Neural cell (in vitro differentiated cells): ENCODE results near the gene COQ4. TPM values are rescaled to one million over a fixed set of nuclear protein-coding genes. Genes with fewer than 3 reads are reported as not detected.

Experiments
- H2AFZ ChIP-seq: fragments of 200-600, 300-800 bp; sonication (generic), shearing (Covaris generic); 2 replicates; pipeline ENCODE4 v1.6.0; 2014; ENCODE audit warnings: low read depth, mild to moderate bottlenecking, antibody characterized with exemption, low read length, moderate library complexity
- H3F3A ChIP-seq: fragments of 200-600 bp; shearing (Covaris generic); 2 replicates; pipeline ENCODE4 v1.6.1; 2016; ENCODE audit warnings: mild to moderate bottlenecking, moderate library complexity, mixed read lengths, antibody characterized with exemption, low read length; ENCODE audit not compliant: insufficient read depth, poor library complexity, severe bottlenecking
- H3K27ac ChIP-seq: fragments of 200-600, 300-800 bp; sonication (generic), shearing (Covaris generic); 2 replicates; pipeline ENCODE4 v1.5.1; 2014; ENCODE audit warnings: mild to moderate bottlenecking, low read length, moderate library complexity
- H3K27me3 ChIP-seq: fragments of 300-800, 200-600 bp; sonication (generic), shearing (Covaris generic); 2 replicates; pipeline ENCODE4 v1.6.0; 2014; ENCODE audit warnings: mild to moderate bottlenecking, low read depth, low read length, moderate library complexity; ENCODE audit not compliant: insufficient read depth
- H3K36me3 ChIP-seq: fragments of 300-800, 200-600 bp; sonication (generic), shearing (Covaris generic); 2 replicates; pipeline ENCODE4 v1.5.1; 2014; ENCODE audit warnings: mild to moderate bottlenecking, antibody characterized with exemption, low read length, moderate library complexity; ENCODE audit not compliant: insufficient read depth
- H3K4me2 ChIP-seq: fragments of 300-800, 200-600 bp; sonication (generic), shearing (Covaris generic); 2 replicates; pipeline ENCODE4 v1.6.0; 2014; ENCODE audit warnings: mild to moderate bottlenecking, low read length
- H3K4me3 ChIP-seq: fragments of 300-800, 200-600 bp; sonication (generic), shearing (Covaris generic); 2 replicates; pipeline ENCODE4 v1.5.1; 2014; ENCODE audit warnings: mild to moderate bottlenecking, low read length, moderate library complexity
- H3K79me2 ChIP-seq: fragments of 200-600 bp; shearing (Covaris generic); replicated peaks from 2 replicates; pipeline ENCODE4 v1.6.0; 2014; ENCODE audit warnings: mild to moderate bottlenecking, low read length, moderate library complexity; ENCODE audit not compliant: insufficient read depth
- H3K9ac ChIP-seq: fragments of 300-800, 200-600 bp; sonication (generic), shearing (Covaris generic); 2 replicates; pipeline ENCODE4 v1.6.1; 2016; ENCODE audit warnings: mild to moderate bottlenecking, low read length, mixed read lengths
- H3K9me2 ChIP-seq: fragments of 200-600 bp; shearing (Covaris generic); 2 replicates; pipeline ENCODE4 v1.6.1; 2016; ENCODE audit warnings: mild to moderate bottlenecking, low read length, mixed read lengths; ENCODE audit not compliant: insufficient read depth
- H3K9me3 ChIP-seq: fragments of 200-600, 300-800 bp; sonication (generic), shearing (Covaris generic); 2 replicates; pipeline ENCODE4 v1.6.1; 2016; ENCODE audit warnings: mild to moderate bottlenecking, mixed run types, low read length, moderate library complexity, mixed read lengths
- H4K20me1 ChIP-seq: fragments of 200-600 bp; shearing (Covaris generic); 2 replicates; pipeline ENCODE4 v1.6.1; 2016; ENCODE audit warnings: mild to moderate bottlenecking, mixed run types; ENCODE audit not compliant: insufficient read depth
- CTCF ChIP-seq: fragments of 450-650 bp; IDR thresholded peaks from 2 replicates; pipeline ENCODE4 v1.5.1; 2014; ENCODE audit warnings: antibody characterized with exemption, mild to moderate bottlenecking, moderate library complexity; ENCODE audit not compliant: poor library complexity, severe bottlenecking
- EP300 ChIP-seq: fragments of 450-650 bp; conservative IDR thresholded peaks from 2 replicates; pipeline ENCODE4 v1.6.1; 2014; ENCODE audit warnings: antibody characterized with exemption, mild to moderate bottlenecking, moderate library complexity; ENCODE audit not compliant: poor library complexity, severe bottlenecking
- EZH2 ChIP-seq: fragments of 200-600, 300-800 bp; shearing (Covaris generic), sonication (generic); IDR thresholded peaks from 2 replicates; pipeline ENCODE4 v1.6.1; 2014; ENCODE audit warnings: antibody characterized with exemption, low read length, borderline replicate concordance, mild to moderate bottlenecking; ENCODE audit not compliant: insufficient read depth, poor library complexity, severe bottlenecking
- MXI1 ChIP-seq: fragments of 450-650 bp; conservative IDR thresholded peaks from 2 replicates; pipeline ENCODE4 v1.6.1; 2014; ENCODE audit warnings: antibody characterized with exemption, mild to moderate bottlenecking; ENCODE audit not compliant: poor library complexity, severe bottlenecking
- POLR2AphosphoS5 ChIP-seq: IDR thresholded peaks from 2 replicates; pipeline ENCODE4 v1.6.1; 2012
- RAD21 ChIP-seq: fragments of 450-650 bp; conservative IDR thresholded peaks from 2 replicates; pipeline ENCODE4 v1.6.1; 2014; ENCODE audit warnings: antibody characterized with exemption, mild to moderate bottlenecking, moderate library complexity
- REST ChIP-seq: IDR thresholded peaks from 2 replicates; pipeline ENCODE4 v1.6.1; 2012; ENCODE audit warnings: borderline replicate concordance
- SMC3 ChIP-seq: fragments of 450-650 bp; conservative IDR thresholded peaks from 2 replicates; pipeline ENCODE4 v1.6.1; 2014; ENCODE audit warnings: antibody characterized with exemption, mild to moderate bottlenecking, moderate library complexity; ENCODE audit not compliant: poor library complexity
- TAF1 ChIP-seq: IDR thresholded peaks from 2 replicates; pipeline ENCODE4 v1.6.1; 2012; ENCODE audit warnings: low read depth
- polyA plus RNA-seq: library from polyadenylated mRNA; depleted of rRNA; stranded (reverse); fragments of >200 nt; gene quantifications from 2 replicates; pipeline ENCODE4 v1.2.3, GENCODE V29; 2014

The COQ4 gene
- polyA plus RNA-seq, 1 donor from 2014 or later = 108 TPM

- Histone ChIP-seq H3K4me2 (no peak overlapping the region), H4K20me1 (no peaks in the 10 kb centered on the region), H3K79me2 (no peaks in the 10 kb centered on the region), H3K27ac (no peak overlapping the region), H3K9me2 (no peaks in the 10 kb centered on the region), H3K9me3 (no peaks in the 10 kb centered on the region), H3K27me3 (no peaks in the 10 kb centered on the region), H3K9ac (no peak overlapping the region), H3K36me3 (no peaks in the 10 kb centered on the region), H2AFZ (no peak overlapping the region), H3K4me3 (no peak overlapping the region), H3F3A (no peaks in the 10 kb centered on the region)
- TF ChIP-seq MXI1 = no peak
- no peak for TF ChIP-seq EP300
- no peak for TF ChIP-seq RAD21
- no peak for TF ChIP-seq POLR2AphosphoS5
- no peak for TF ChIP-seq TAF1
- TF ChIP-seq REST = no peak
- TF ChIP-seq EZH2 = no peak
- no peak for TF ChIP-seq CTCF
- TF ChIP-seq SMC3 = no peak
Observed at GRCh38 chr9:128360826-128361225, 38.2 kb downstream of the COQ4 start.

GRCh38 chr9:128361296-128361985 lies 38.8 kb downstream of the COQ4 start:
- Histone ChIP-seq H3K4me3 (peak overlapping the region; percentile 45), H4K20me1 (no peaks in the 10 kb centered on the region), H3K27me3 (no peaks in the 10 kb centered on the region), H3K9me2 (no peaks in the 10 kb centered on the region), H3K79me2 (no peaks in the 10 kb centered on the region), H3F3A (no peaks in the 10 kb centered on the region), H2AFZ (peak overlapping the region; percentile 17), H3K36me3 (no peaks in the 10 kb centered on the region), H3K9ac (peak overlapping the region; percentile 22), H3K27ac (no peak overlapping the region), H3K9me3 (no peaks in the 10 kb centered on the region), H3K4me2 (no peak overlapping the region)
- no peak for TF ChIP-seq REST
- no peak for TF ChIP-seq EZH2
- no peak for TF ChIP-seq POLR2AphosphoS5
- no peak for TF ChIP-seq RAD21
- TF ChIP-seq TAF1 = no peak
- no peak for TF ChIP-seq SMC3
- TF ChIP-seq EP300 = no peak
- TF ChIP-seq MXI1 = no peak
- no peak for TF ChIP-seq CTCF
